ENCODE results near the gene CPNE2.
"Not testable (repeated sequence)": the region's sequence is repeated elsewhere in the genome, so short reads cannot be mapped to it uniquely, and the experiment has no call there.

CPNE2 gene

GRCh38 chr16:57091975-57092785 is at the start of gene CPNE2:
Gene CPNE2, plus strand, starts transcription at chr16:57092583. Its CDS starts 18,160 bp downstream, at chr16:57110743.
- DNase-seq = peak in 52 of 56 donors; percentile 18 to 84 (median 67)

GRCh38 chr16:57043248-57043647 is 49.1 kb upstream of the CPNE2 start:
- DNase-seq = no peak

- no peak for DNase-seq
Measured at GRCh38 chr16:57044931-57045693, 47.3 kb upstream of the CPNE2 start.

GRCh38 chr16:57045694-57046381 is 46.5 kb upstream of the CPNE2 start:
- DNase-seq = peak in 49 of 56 donors; percentile 10 to 82 (median 44)

GRCh38 chr16:57048095-57048494 is 44.3 kb upstream of the CPNE2 start:
- DNase-seq = no peak

- no peak for DNase-seq
Measured at GRCh38 chr16:57049678-57050077, 42.7 kb upstream of the CPNE2 start.

- no peak for DNase-seq
Measured at GRCh38 chr16:57051696-57052228, 40.6 kb upstream of the CPNE2 start.

- DNase-seq = no peak
Measured at GRCh38 chr16:57053206-57053605, 39.2 kb upstream of the CPNE2 start.

GRCh38 chr16:57054338-57054737 is 38.0 kb upstream of the CPNE2 start:
- DNase-seq = no peak

GRCh38 chr16:57054771-57055170 is 37.6 kb upstream of the CPNE2 start:
- DNase-seq = no peak

GRCh38 chr16:57055671-57056070 is 36.7 kb upstream of the CPNE2 start:
- no peak for DNase-seq

- no peak for DNase-seq
Measured at GRCh38 chr16:57058291-57058861, 34.0 kb upstream of the CPNE2 start.

- no peak for DNase-seq
Measured at GRCh38 chr16:57060323-57061083, 31.9 kb upstream of the CPNE2 start.

- peak in 6 of 56 donors; percentile 7 to 34 (median 25) for DNase-seq
Measured at GRCh38 chr16:57061084-57061905, 31.1 kb upstream of the CPNE2 start.

- DNase-seq = no peak
Measured at GRCh38 chr16:57062329-57062728, 30.1 kb upstream of the CPNE2 start.

- DNase-seq = not testable (repeated sequence)
Measured at GRCh38 chr16:57063189-57063588, 29.2 kb upstream of the CPNE2 start.

GRCh38 chr16:57064995-57065394 is 27.4 kb upstream of the CPNE2 start:
- DNase-seq = no peak

- no peak for DNase-seq
Measured at GRCh38 chr16:57066625-57067024, 25.8 kb upstream of the CPNE2 start.

GRCh38 chr16:57067347-57067746 is 25.0 kb upstream of the CPNE2 start:
- DNase-seq = no peak

- DNase-seq = no peak
Measured at GRCh38 chr16:57069053-57069452, 23.3 kb upstream of the CPNE2 start.
